B cell (primary cell): Measurements from ENCODE around the gene ABCG5. TPM values are rescaled to one million over a fixed set of nuclear protein-coding genes. Genes with fewer than 3 reads are reported as not detected.

Experiments
- ATAC-seq: fragments of 200-7000 bp; cut with Tn5 transposase; one replicate; pipeline ENCODE4 v1.10.0; 2021; ENCODE audit warnings: low read depth, mild to moderate bottlenecking, moderate number of reproducible peaks, moderate library complexity
- CTCF ChIA-PET: fragments of 350-600 bp; sonication (Branson Sonifier 250); formaldehyde crosslinking; loops from one replicate; lab custom pipeline; 2021; ENCODE audit warnings: antibody characterized with exemption, inconsistent platforms; lab: Charles Lee
- POLR2A ChIA-PET: fragments of 350-600 bp; sonication (Branson Sonifier 250); formaldehyde crosslinking; loops from one replicate; lab custom pipeline; 2021; ENCODE audit warnings: antibody characterized with exemption; lab: Charles Lee
- DNase-seq: peaks from one replicate; pipeline ENCODE4 v3.0.0; 2013
- H2AFZ ChIP-seq: 2 replicates; pipeline ENCODE4 v1.6.1; 2012; ENCODE audit warnings: mild to moderate bottlenecking, low read depth, low read length; ENCODE audit not compliant: insufficient read depth, poor library complexity, severe bottlenecking
- H3K27ac ChIP-seq, 2 donors: 1 replicate in 1 of 2; 2 replicates in 1 of 2; pipeline ENCODE4 v1.5.1; 2012 to 2013; ENCODE audit warnings: low read length in 2 of 2, mild to moderate bottlenecking in 2 of 2, moderate library complexity in 1 of 2
- H3K27me3 ChIP-seq, 4 experiments: fragments of 200-600 bp in 1 of 4; sonication (generic) in 1 of 4; replicated peaks in 1 of 4; 1 replicate in 2 of 4; 2 replicates in 2 of 4; pipeline versions ENCODE4 v1.6.1 to v1.7.0; 2013 to 2016; ENCODE audit warnings: low read length in 3 of 4, mild to moderate bottlenecking in 2 of 4, mixed read lengths in 1 of 4, moderate library complexity in 1 of 4; ENCODE audit not compliant: insufficient read depth in 4 of 4, control insufficient read depth in 3 of 4; ENCODE audit errors: control extremely low read depth in 1 of 4
- H3K36me3 ChIP-seq, 2 experiments: replicated peaks in 1 of 2; 1 replicate in 1 of 2; 2 replicates in 1 of 2; pipeline versions ENCODE4 v1.6.1 to v1.7.1; 2013; ENCODE audit warnings: low read length in 1 of 2; ENCODE audit not compliant: insufficient read depth in 2 of 2, control insufficient read depth in 1 of 2; ENCODE audit errors: control extremely low read depth in 1 of 2, extremely low read depth in 1 of 2
- H3K4me1 ChIP-seq, 2 donors: fragments of 200-600 bp in 1 of 2; sonication (generic) in 1 of 2; 1 replicate in 1 of 2; 2 replicates in 1 of 2; pipeline versions ENCODE4 v1.5.1 to v1.6.1; 2013 to 2017; ENCODE audit warnings: low read length in 2 of 2; ENCODE audit not compliant: control insufficient read depth in 2 of 2, insufficient read depth in 2 of 2
- H3K4me2 ChIP-seq: replicated peaks from 2 replicates; pipeline ENCODE3; 2012; ENCODE audit warnings: mild to moderate bottlenecking, low read depth, low read length; ENCODE audit not compliant: poor library complexity, severe bottlenecking
- H3K4me3 ChIP-seq, 5 experiments: fragments of 200-600 bp in 1 of 5; sonication (generic) in 1 of 5; 1 replicate in 3 of 5; 2 replicates in 2 of 5; pipeline versions ENCODE4 v1.5.1 to v1.7.0; 2011 to 2016; ENCODE audit warnings: low read length in 4 of 5, mild to moderate bottlenecking in 4 of 5, low read depth in 2 of 5, control low read depth in 1 of 5, moderate library complexity in 1 of 5; ENCODE audit not compliant: insufficient read depth in 1 of 5; ENCODE audit errors: control extremely low read depth in 1 of 5, extremely low read depth in 1 of 5
- H3K79me2 ChIP-seq: fragments of 200-600 bp; sonication (generic); one replicate; pipeline ENCODE4 v1.6.0; 2016; ENCODE audit warnings: low read length; ENCODE audit not compliant: control insufficient read depth, insufficient read depth
- H3K9ac ChIP-seq: fragments of 200-600 bp; sonication (generic); 2 replicates; pipeline ENCODE4 v1.6.1; 2017; ENCODE audit warnings: mild to moderate bottlenecking, low read length, moderate library complexity
- H3K9me3 ChIP-seq, 3 donors: one replicate each; pipeline versions ENCODE4 v1.6.1 to v1.7.1; 2013; ENCODE audit warnings: low read length in 2 of 3; ENCODE audit not compliant: control insufficient read depth in 2 of 3, insufficient read depth in 1 of 3; ENCODE audit errors: control extremely low read depth in 1 of 3
- H4K20me1 ChIP-seq: 2 replicates; pipeline ENCODE4 v1.6.0; 2012; ENCODE audit warnings: mild to moderate bottlenecking, low read length; ENCODE audit not compliant: insufficient read depth, control insufficient read depth, poor library complexity, severe bottlenecking
- H3K27ac Mint-ChIP-seq: one replicate; pipeline ENCODE4 v1.8.0; 2021; ENCODE audit warnings: mixed read lengths
- H3K27me3 Mint-ChIP-seq: one replicate; pipeline ENCODE4 v1.8.0; 2021; ENCODE audit warnings: mixed read lengths
- H3K4me1 Mint-ChIP-seq: one replicate; pipeline ENCODE4 v1.8.0; 2021; ENCODE audit warnings: mixed read lengths
- H3K4me3 Mint-ChIP-seq: one replicate; pipeline ENCODE4 v1.8.0; 2021; ENCODE audit warnings: mixed read lengths
- H3K9me3 Mint-ChIP-seq: one replicate; pipeline ENCODE4 v1.8.0; 2022; ENCODE audit warnings: mixed read lengths; ENCODE audit not compliant: insufficient read depth
- EZH2 ChIP-seq: IDR thresholded peaks from 2 replicates; pipeline ENCODE4 v1.6.1; 2012; ENCODE audit warnings: borderline replicate concordance, low read depth, mild to moderate bottlenecking, moderate library complexity, low read length; ENCODE audit not compliant: insufficient read depth, poor library complexity, severe bottlenecking
- WGBS: methylation state at CpG from one replicate; pipeline ENCODE4 v1.1.5; 2013; ENCODE audit warnings: missing lambda C conversion rate; ENCODE audit not compliant: insufficient coverage; 5-methylcytosine and 5-hydroxymethylcytosine counted together
- intact Hi-C: fragments of 100-400 bp; cut with micrococcal nuclease; formaldehyde crosslinking; loops from one replicate; pipeline ENCODE4 v1.10.0; 2022
- polyA plus RNA-seq: library from polyadenylated mRNA; depleted of rRNA; stranded (reverse); fragments of >200 nt; gene quantifications from 2 replicates; pipeline ENCODE4 v1.2.3, GENCODE V29; 2012
- total RNA-seq, 2 donors: library from RNA; stranded (reverse); fragments of 120-200 nt in 1 of 2; gene quantifications; 1 replicate in 1 of 2; 2 replicates in 1 of 2; pipeline versions ENCODE4 v1.2.3 to v1.2.4, GENCODE V29; 2013 to 2022
- TF ChIP-seq, protein P1 (sequence below): fragments of 200-600 bp; IDR thresholded peaks from one replicate; pipeline ENCODE4 v1.8.0; 2022; ENCODE audit warnings: antibody characterized with exemption, mild to moderate bottlenecking

The ABCG5 gene
- total and polyA plus RNA-seq, 2 donors (not counting 1 experiment from before 2014, with no cell fraction given), result not detected

DNA sequence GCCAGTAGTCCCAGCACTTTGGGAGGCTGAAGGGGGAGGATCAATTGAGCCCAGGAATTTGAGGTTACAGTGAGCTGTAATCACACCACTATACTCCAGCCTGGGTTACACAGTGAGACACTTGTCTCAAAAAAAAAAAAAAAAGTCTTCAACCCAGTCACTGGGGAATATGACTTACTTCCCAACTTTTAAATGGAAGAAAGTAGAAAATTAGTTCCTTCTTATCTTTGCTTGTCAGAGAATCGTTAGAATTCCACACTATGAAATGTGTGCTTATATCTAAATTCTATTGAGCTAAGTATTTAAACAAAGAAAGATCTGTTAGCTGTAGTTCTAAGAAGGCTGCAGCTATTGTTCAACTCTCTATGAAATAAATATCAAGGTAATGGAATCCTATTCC, 42.4 kb downstream of the ABCG5 start:
- Mint-ChIP-seq H3K9me3 (no peaks in the 10 kb centered on the region), H3K4me3 (no peak overlapping the region), H3K27ac (no peak overlapping the region), H3K4me1 (no peaks in the 10 kb centered on the region), H3K27me3 (no peaks in the 10 kb centered on the region)
- no peaks in the 10 kb centered on the region for H3K4me1 ChIP-seq
- no peaks in the 10 kb centered on the region for H3K79me2 ChIP-seq
- no peaks in the 10 kb centered on the region for H4K20me1 ChIP-seq
- no CpG with 5 or more reads among the region's 1 CpG for WGBS
- no peak overlapping the region for H2AFZ ChIP-seq
- no peak overlapping the region for H3K4me2 ChIP-seq
- ChIA-PET CTCF (interaction anchor here (0.7 kb wide), 3 partner anchors 35 to 1606 kb away, joined by 3 to 6 read pairs (median 4); no protein-coding TSS in a partner anchor), POLR2A (no interaction called here)
- TF ChIP-seq EZH2, result no peak
- TF ChIP-seq, protein P1, sequence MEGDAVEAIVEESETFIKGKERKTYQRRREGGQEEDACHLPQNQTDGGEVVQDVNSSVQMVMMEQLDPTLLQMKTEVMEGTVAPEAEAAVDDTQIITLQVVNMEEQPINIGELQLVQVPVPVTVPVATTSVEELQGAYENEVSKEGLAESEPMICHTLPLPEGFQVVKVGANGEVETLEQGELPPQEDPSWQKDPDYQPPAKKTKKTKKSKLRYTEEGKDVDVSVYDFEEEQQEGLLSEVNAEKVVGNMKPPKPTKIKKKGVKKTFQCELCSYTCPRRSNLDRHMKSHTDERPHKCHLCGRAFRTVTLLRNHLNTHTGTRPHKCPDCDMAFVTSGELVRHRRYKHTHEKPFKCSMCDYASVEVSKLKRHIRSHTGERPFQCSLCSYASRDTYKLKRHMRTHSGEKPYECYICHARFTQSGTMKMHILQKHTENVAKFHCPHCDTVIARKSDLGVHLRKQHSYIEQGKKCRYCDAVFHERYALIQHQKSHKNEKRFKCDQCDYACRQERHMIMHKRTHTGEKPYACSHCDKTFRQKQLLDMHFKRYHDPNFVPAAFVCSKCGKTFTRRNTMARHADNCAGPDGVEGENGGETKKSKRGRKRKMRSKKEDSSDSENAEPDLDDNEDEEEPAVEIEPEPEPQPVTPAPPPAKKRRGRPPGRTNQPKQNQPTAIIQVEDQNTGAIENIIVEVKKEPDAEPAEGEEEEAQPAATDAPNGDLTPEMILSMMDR, result no peak
- H3K9ac ChIP-seq, result no peak overlapping the region
- intact Hi-C loops, result no loop called here
- no peaks in the 10 kb centered on the region for H3K36me3 ChIP-seq
- H3K27me3 ChIP-seq, result no peaks in the 10 kb centered on the region
- ATAC-seq (no peak), DNase-seq (no peak)
- no peak overlapping the region for H3K27ac ChIP-seq
- H3K9me3 ChIP-seq, result no peaks in the 10 kb centered on the region
- no peak overlapping the region for H3K4me3 ChIP-seq

DNA sequence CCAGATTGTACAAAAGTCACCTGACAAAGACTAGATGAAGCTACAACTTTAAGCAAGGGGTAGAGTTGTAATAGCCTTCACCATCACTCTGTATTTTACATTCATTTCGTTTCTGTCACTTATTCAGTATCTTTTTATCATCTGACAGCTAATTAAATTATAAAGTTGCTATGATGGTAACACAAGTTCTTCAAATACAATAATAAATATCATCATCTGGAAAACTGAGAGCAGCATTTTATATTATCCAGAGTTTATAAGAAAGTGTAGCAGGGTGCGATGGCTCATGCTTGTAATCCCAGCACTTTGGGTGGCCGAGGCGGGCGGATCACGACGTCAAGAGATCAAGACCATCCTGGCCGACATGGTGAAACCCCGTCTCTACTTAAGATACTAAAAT, 43.7 kb downstream of the ABCG5 start:
- intact Hi-C loops, result no loop called here
- no peaks in the 10 kb centered on the region for H3K4me1 Mint-ChIP-seq
- H3K9me3 ChIP-seq, result no peaks in the 10 kb centered on the region
- no CpG with 5 or more reads among the region's 9 CpGs for WGBS
- TF ChIP-seq, protein P1, result no peak
- no peak for TF ChIP-seq EZH2
- ChIA-PET POLR2A (no interaction called here), CTCF (no interaction called here)
- H3K4me1 ChIP-seq, result no peaks in the 10 kb centered on the region
- H3K27ac Mint-ChIP-seq, result no peak overlapping the region
- no peak overlapping the region for H3K4me3 ChIP-seq
- no peak overlapping the region for H3K27ac ChIP-seq
- no peaks in the 10 kb centered on the region for H3K27me3 Mint-ChIP-seq
- DNase-seq, result no peak
- no peaks in the 10 kb centered on the region for H3K9me3 Mint-ChIP-seq
- H3K36me3 ChIP-seq, result no peaks in the 10 kb centered on the region
- no peaks in the 10 kb centered on the region for H3K79me2 ChIP-seq
- no peak overlapping the region for H3K9ac ChIP-seq
- no peak overlapping the region for H2AFZ ChIP-seq
- no peaks in the 10 kb centered on the region for H3K27me3 ChIP-seq
- ATAC-seq, result no peak
- H3K4me2 ChIP-seq, result no peak overlapping the region
- no peak overlapping the region for H3K4me3 Mint-ChIP-seq
- H4K20me1 ChIP-seq, result no peaks in the 10 kb centered on the region
